ENCODE measurements around the gene FAM110D.

The FAM110D gene

DNA sequence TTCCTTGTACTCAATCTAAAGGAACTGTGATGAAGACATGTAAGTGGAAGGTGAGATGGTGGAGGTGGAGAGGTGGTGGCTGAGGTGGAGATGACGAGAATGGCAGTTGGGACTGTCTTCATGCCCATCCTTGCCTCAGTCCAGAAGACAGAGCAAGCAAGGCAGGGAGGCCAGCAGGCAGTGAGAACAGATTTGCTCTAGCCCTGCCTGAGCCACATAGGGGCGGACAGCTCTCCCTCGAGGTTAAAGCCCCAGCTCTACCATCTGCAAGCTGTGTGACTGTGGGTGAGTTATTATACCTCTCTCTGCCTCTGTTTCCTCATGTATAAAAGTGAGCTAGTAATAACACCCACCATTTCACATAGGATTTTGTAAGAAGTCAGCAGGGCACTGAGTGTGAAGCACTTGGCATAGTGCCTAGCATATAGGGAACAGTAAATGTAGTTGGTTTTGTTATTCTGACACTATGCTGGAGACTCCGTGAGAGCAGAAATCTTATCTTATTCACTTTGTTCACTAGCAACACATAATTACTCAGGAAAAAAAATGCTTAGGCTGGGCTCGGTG, 4.8 kb upstream of the FAM110D start:
- H3F3A ChIP-seq (ENCODE audit: control insufficient read depth, insufficient read depth) = no peaks in the 10 kb centered on the region
- H3K9me2 ChIP-seq (replicated peaks; ENCODE audit: control insufficient read depth, low read length) = no peaks in the 10 kb centered on the region
- H3K27me3 ChIP-seq (ENCODE audit: control insufficient read depth, low read length) = peaks cover 60% of the 10 kb centered on the region

GRCh38 chr1:26154750-26155149, 4.1 kb upstream of the FAM110D start:
- Histone ChIP-seq H3K36me3 (ENCODE audit: control insufficient read depth, low read length) (no peaks in the 10 kb centered on the region), H3K27me3 (ENCODE audit: control insufficient read depth, low read length) (peaks cover 61% of the 10 kb centered on the region), H3K27ac (ENCODE audit: low read depth, low read length) (no peak overlapping the region), H3K4me3 (ENCODE audit: low read length) (no peak overlapping the region), H3K9me3 (ENCODE audit: control insufficient read depth, insufficient read depth, low read length) (no peaks in the 10 kb centered on the region), H3K9me2 (replicated peaks; ENCODE audit: control insufficient read depth, low read length) (no peaks in the 10 kb centered on the region), H3K79me2 (ENCODE audit: control insufficient read depth, low read length) (no peaks in the 10 kb centered on the region), H3K4me1 (ENCODE audit: control insufficient read depth, low read length) (peaks cover 3% of the 10 kb centered on the region), H3K4me2 (ENCODE audit: low read length) (no peak overlapping the region), H3F3A (ENCODE audit: control insufficient read depth, insufficient read depth) (no peaks in the 10 kb centered on the region), H4K20me1 (ENCODE audit: control insufficient read depth, insufficient read depth, low read depth, low read length) (no peaks in the 10 kb centered on the region; the same call in 1 of the 2 replicates)
- TF ChIP-seq, protein P1, sequence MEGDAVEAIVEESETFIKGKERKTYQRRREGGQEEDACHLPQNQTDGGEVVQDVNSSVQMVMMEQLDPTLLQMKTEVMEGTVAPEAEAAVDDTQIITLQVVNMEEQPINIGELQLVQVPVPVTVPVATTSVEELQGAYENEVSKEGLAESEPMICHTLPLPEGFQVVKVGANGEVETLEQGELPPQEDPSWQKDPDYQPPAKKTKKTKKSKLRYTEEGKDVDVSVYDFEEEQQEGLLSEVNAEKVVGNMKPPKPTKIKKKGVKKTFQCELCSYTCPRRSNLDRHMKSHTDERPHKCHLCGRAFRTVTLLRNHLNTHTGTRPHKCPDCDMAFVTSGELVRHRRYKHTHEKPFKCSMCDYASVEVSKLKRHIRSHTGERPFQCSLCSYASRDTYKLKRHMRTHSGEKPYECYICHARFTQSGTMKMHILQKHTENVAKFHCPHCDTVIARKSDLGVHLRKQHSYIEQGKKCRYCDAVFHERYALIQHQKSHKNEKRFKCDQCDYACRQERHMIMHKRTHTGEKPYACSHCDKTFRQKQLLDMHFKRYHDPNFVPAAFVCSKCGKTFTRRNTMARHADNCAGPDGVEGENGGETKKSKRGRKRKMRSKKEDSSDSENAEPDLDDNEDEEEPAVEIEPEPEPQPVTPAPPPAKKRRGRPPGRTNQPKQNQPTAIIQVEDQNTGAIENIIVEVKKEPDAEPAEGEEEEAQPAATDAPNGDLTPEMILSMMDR (IDR thresholded peaks at IDR 0.05; ENCODE audit: low read depth, low read length, poor library complexity, severe bottlenecking) = no peak
- no peak for TF ChIP-seq EZH2phosphoT487 (IDR thresholded peaks at IDR 0.05; ENCODE audit: borderline replicate concordance, low read length)

More for the DNA sequence above, 4.8 kb upstream of the FAM110D start:
- H3K4me2 ChIP-seq (ENCODE audit: low read length) = no peak overlapping the region
- no peak overlapping the region for H3K4me3 ChIP-seq (ENCODE audit: low read length)
- H3K36me3 ChIP-seq (ENCODE audit: control insufficient read depth, low read length) = no peaks in the 10 kb centered on the region
- no peaks in the 10 kb centered on the region for H3K79me2 ChIP-seq (ENCODE audit: control insufficient read depth, low read length)
- H3K27ac ChIP-seq (ENCODE audit: low read depth, low read length) = no peak overlapping the region
- TF ChIP-seq, protein P1 (IDR thresholded peaks at IDR 0.05; ENCODE audit: low read depth, low read length, poor library complexity, severe bottlenecking) = no peak
- no peak for TF ChIP-seq EZH2phosphoT487 (IDR thresholded peaks at IDR 0.05; ENCODE audit: borderline replicate concordance, low read length)
- no peaks in the 10 kb centered on the region for H3K4me1 ChIP-seq (ENCODE audit: control insufficient read depth, low read length)
- no peaks in the 10 kb centered on the region; the same call in 1 of the 2 replicates for H4K20me1 ChIP-seq (ENCODE audit: control insufficient read depth, insufficient read depth, low read depth, low read length)
- no peaks in the 10 kb centered on the region for H3K9me3 ChIP-seq (ENCODE audit: control insufficient read depth, insufficient read depth, low read length)

- peaks cover 56% of the 10 kb centered on the region for H3K27me3 ChIP-seq (ENCODE audit: control insufficient read depth, low read length)
- no peak overlapping the region for H3K4me2 ChIP-seq (ENCODE audit: low read length)
- H3K4me3 ChIP-seq (ENCODE audit: low read length) = no peak overlapping the region
- peaks cover 4% of the 10 kb centered on the region for H3K4me1 ChIP-seq (ENCODE audit: control insufficient read depth, low read length)
- no peaks in the 10 kb centered on the region for H4K20me1 ChIP-seq (ENCODE audit: control insufficient read depth, insufficient read depth, low read depth, low read length)
- no peaks in the 10 kb centered on the region for H3K9me3 ChIP-seq (ENCODE audit: control insufficient read depth, insufficient read depth, low read length)
- H3K27ac ChIP-seq (ENCODE audit: low read depth, low read length) = no peak overlapping the region
- H3K79me2 ChIP-seq (ENCODE audit: control insufficient read depth, low read length) = no peaks in the 10 kb centered on the region
- H3F3A ChIP-seq (ENCODE audit: control insufficient read depth, insufficient read depth) = no peaks in the 10 kb centered on the region
- no peaks in the 10 kb centered on the region for H3K36me3 ChIP-seq (ENCODE audit: control insufficient read depth, low read length)
- H3K9me2 ChIP-seq (replicated peaks; ENCODE audit: control insufficient read depth, low read length) = no peaks in the 10 kb centered on the region
- TF ChIP-seq, protein P1 (IDR thresholded peaks at IDR 0.05; ENCODE audit: low read depth, low read length, poor library complexity, severe bottlenecking) = no peak
- no peak for TF ChIP-seq EZH2phosphoT487 (IDR thresholded peaks at IDR 0.05; ENCODE audit: borderline replicate concordance, low read length)
Observed at GRCh38 chr1:26155370-26156284, 3.3 kb upstream of the FAM110D start.
